ENCODE results near the gene BRINP2.

DNA sequence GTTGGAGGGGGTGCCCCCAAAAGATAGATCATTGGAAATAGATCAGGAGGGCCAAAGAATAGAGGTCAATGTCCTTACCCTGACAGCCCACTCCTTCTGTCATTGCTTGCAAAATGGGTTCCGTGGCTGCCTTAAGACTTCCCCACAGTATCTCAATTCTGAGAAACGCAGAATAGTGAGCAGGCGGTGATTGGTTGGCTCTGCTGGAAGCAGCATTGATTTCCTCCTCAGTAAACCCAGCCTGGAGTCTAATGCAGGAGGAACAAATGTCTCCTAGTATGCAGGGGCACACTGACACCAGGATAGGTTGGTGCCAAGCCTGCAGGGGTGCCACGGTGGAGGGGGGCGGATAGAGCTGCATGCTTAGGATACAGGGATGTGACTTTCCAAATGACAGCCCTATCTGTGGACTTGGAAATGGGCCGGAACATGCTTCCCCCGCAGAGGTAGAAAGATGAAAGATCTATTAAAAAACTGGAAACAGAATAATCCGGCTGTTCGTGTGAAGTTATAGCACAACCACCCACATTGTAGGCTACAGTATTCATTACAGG is 76.9 kb downstream of the BRINP2 start:
- TF ChIP-seq, protein P1, sequence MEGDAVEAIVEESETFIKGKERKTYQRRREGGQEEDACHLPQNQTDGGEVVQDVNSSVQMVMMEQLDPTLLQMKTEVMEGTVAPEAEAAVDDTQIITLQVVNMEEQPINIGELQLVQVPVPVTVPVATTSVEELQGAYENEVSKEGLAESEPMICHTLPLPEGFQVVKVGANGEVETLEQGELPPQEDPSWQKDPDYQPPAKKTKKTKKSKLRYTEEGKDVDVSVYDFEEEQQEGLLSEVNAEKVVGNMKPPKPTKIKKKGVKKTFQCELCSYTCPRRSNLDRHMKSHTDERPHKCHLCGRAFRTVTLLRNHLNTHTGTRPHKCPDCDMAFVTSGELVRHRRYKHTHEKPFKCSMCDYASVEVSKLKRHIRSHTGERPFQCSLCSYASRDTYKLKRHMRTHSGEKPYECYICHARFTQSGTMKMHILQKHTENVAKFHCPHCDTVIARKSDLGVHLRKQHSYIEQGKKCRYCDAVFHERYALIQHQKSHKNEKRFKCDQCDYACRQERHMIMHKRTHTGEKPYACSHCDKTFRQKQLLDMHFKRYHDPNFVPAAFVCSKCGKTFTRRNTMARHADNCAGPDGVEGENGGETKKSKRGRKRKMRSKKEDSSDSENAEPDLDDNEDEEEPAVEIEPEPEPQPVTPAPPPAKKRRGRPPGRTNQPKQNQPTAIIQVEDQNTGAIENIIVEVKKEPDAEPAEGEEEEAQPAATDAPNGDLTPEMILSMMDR (IDR thresholded peaks at IDR 0.05), result no peak
- no peak for TF ChIP-seq POLR2AphosphoS5 (IDR thresholded peaks at IDR 0.05)
- no peak for TF ChIP-seq POLR2A (IDR thresholded peaks at IDR 0.05)
- TF ChIP-seq EP300 (IDR thresholded peaks at IDR 0.05), result no peak

Measured in stomach (tissue), 4 donors.